Stimulated activated CD4-positive, alpha-beta T cell treated with anti-CD3 and anti-CD28 coated beads, Interleukin-12 subunit alpha, Interleukin-12 subunit beta, amount 100 ng/mL, for 48 hours (primary cell): ENCODE measurements around the gene ANKRD12.
"Not testable (repeated sequence)": the region's sequence is repeated elsewhere in the genome, so short reads cannot be mapped to it uniquely, and the experiment has no call there.

ENCODE experiments used
- DNase-seq, 3 donors: peaks; one replicate each; pipeline ENCODE4 v3.0.0-alpha.2; 2020; ENCODE audit warnings: low read depth in 2 of 3, low spot score in 1 of 3

The ANKRD12 gene

GRCh38 chr18:9231852-9232486 lies 95.4 kb downstream of the ANKRD12 start:
- DNase-seq = no peak

DNA sequence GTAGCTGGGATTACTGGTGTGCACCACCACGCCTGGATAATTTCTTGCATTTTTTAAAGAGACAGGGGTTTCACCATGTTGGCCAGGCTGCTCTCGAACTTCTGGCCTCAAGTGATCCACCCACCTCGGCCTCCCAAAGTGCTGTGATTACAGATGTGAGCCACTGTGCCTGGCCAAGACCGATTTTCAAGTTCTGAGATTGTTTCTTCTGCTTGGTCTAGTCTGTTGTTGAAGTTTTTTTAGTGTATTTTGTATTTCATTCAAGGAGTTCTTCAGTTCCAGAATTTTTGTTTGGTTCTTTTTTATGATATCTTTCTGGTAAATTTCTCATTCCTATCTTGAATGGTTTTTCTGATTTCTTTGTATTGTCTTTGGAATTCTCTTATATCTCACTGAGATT lies 96.4 kb downstream of the ANKRD12 start:
- DNase-seq = no peak

- no peak for DNase-seq
Observed at GRCh38 chr18:9233771-9234440, 97.3 kb downstream of the ANKRD12 start.

GRCh38 chr18:9234528-9234927 lies 97.9 kb downstream of the ANKRD12 start:
- DNase-seq = no peak

DNA sequence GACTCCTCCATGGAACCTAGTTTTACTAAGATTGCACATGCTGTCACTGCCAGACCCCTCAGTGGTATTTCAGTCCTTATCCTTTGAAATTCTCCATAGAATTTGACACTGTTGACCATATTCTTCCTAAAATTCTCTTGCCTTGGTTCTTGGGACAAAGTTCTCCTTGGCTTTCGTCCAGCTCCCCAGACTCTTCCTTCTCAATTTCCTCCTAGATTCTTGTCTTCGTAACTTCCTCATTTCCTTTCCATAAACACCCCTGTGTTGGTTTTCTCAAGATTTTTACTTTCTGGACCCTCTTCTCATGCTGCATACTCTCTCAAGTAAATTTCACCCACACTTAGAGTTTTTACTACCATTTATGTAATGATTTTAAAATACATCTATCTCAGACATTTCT lies 101.4 kb downstream of the ANKRD12 start:
- DNase-seq = no peak

DNA sequence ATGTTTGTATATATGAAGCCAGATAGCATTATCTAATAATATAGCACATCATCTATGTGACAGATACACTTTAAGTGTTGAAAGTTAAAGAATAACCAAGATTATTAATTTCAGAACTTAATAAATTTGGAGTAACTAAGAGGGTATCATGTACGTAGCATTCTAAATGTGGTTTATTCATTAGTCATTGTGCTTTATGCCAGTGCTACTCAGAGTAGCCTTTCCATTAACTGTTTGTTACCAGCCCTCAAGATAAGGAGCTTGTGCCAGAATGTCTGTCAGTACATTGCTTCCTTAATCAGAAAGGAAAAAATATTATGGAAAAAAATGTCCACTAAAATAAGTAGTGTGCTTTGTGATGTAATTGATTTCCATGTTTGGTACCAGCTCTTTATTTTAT lies 103.1 kb downstream of the ANKRD12 start:
- DNase-seq = no peak

DNA sequence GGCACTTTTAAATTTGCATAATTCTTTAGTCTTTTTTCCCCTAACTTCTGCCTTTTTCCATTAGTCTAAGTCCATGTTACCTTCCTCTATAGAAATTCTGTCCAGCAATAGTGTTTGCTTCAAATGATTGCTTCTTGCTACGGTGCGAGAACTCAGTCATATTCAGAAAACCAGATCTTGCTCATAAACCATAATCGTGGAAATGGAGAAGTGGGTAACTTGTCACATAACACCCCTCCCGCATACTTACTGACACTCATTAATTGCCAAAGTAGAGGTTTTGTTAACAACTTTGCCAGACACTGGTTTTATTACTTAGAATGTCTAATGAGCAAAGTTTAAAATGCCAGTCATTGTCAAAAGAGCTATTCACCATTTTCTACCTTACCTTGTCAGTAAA lies 103.7 kb downstream of the ANKRD12 start:
- DNase-seq = no peak

DNA sequence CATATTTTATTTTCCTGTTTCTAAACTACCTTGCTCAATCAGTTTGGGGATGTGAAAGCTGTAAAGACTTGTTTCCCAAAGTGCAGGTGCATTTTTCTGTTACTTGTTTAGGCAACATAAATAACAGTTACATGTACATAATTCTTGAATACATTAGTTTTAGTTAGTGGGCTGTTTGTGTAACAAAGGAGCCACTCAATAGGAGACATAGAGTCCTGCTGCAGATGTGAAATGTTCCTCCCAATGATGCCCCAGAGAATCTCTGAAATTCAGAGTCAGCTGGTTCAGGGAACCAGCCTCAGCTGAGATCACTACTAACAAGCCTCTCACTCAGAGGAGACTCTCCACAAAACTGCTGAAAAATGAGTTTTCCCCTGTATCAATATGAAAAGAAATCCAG lies 106.4 kb downstream of the ANKRD12 start:
- no peak for DNase-seq

GRCh38 chr18:9244376-9244775 lies 107.8 kb downstream of the ANKRD12 start:
- DNase-seq = no peak

GRCh38 chr18:9248661-9249060 lies 112.1 kb downstream of the ANKRD12 start:
- no peak for DNase-seq

GRCh38 chr18:9249254-9249653 lies 112.7 kb downstream of the ANKRD12 start:
- DNase-seq = no peak

DNA sequence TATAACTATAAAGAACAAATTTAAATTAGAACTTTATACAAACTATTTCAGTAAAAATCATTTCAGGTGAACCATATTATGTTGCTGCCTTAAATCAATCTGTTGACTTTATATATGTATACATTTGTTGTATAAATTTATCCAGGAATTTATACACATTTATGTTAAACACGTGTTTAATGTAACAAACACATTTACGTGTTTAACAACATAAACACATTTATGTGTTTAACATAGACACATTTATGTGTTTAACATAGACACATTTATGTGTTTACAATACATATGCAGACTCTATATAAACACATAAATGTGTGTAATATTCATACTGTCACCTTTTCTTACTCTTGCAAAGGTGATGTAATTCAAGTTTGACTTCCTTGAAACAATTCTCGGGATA lies 122.6 kb downstream of the ANKRD12 start:
- DNase-seq = no peak

DNA sequence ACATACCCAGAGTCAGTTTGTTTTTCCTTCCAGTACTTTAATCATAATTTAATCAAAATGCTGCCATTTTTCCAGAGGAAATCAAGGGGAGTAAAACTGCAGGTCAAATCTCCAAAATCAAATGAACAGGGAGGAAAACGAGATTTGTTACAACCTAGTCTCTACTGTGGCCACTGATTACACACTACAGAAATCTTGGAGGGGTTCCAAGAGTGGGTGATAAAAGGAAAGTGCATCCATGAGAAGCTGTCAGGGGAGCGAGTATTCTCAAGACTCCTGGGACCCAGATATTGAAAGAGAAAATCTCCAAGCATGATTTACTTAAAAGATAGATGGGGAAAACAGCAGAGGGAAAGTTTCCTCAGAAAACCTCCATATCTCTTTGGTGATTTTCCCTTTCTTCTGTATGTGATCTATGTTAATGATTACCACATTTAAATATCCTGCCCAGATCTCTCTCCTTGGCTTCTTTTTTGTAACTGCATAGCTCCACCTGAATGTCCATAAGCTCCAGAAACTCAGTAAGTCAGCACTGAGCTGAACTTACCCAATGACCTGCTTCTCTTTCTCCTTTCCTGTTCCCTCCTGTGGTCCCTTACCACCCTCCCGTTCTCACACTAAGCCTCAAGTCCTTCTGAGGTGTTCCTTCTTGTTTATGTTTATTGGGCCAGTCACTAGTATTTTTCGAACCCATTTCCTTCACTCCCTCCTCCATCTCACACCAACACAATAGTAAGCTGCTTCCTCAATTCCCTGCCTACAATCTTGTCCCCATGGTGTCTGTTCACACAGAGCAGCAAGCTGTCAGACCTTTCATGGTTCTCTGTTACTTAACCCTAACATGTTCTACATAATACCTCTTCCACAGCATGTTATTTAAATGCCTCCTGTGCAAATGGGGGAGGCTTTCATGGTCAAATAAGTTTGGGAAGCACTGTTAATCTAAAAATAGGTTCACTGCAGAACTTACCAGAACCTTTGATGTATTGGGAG lies 124.1 kb downstream of the ANKRD12 start:
- DNase-seq = no peak

DNA sequence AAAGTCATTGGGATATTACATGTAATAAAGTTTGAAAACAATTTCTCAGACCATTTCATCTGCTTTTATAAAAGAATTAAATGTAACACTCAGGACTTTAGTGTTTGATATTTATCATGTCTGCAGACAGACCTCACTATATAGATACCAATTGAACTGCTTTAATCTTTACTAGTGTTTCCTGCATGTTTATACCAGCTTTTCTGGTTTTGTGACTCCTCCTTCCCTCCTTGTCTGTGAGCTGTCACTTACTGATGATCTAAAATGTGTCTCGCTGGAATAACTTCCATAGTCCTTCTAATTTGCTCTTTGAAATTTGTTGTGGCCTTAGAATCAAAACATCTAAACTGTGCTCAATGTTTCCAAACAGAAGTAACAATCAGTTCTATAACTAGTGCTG lies 126.7 kb downstream of the ANKRD12 start:
- DNase-seq = no peak

GRCh38 chr18:9264797-9265196 lies 128.2 kb downstream of the ANKRD12 start:
- not testable (repeated sequence) for DNase-seq

- no peak for DNase-seq
Observed at GRCh38 chr18:9273221-9273620, 136.6 kb downstream of the ANKRD12 start.

- DNase-seq = no peak
Observed at GRCh38 chr18:9275890-9276289, 139.3 kb downstream of the ANKRD12 start.

DNA sequence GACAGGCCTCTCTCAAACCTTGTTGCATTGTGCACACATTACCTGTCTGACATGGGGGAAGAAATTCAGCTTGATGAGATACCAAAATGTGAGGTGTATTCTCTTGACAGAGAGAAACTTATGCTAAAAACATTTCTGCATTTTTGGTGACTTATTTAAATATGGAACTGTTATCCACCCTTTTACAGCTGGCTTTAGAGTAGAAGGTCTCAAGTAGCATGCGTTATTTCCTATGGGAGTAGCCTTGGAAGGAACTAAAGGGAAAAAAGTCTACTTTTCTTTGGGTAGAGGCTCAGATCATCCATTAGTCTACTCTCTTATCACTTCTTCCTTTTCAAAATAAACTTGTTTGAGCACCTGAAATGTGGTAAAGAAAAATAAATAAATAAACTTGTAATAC lies 141.4 kb downstream of the ANKRD12 start:
- DNase-seq = no peak

DNA sequence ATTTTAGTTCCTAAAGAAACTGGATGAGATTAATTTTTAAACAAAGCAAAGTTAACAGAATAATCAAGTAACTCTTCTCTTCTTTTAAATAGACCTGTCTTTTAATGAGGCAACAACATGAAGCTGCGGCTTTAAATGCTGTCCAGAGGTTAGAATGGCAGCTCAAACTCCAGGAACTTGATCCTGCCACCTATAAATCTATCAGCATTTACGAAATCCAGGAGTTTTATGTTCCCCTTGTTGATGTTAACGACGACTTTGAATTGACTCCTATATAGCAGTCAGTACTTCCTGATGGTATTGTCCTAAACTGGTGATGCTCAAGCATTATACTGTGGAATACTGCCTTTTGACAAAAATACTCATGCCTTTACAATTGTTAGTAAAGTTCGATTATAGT lies 144.3 kb downstream of the ANKRD12 start:
- no peak for DNase-seq

GRCh38 chr18:9281780-9282179 lies 145.2 kb downstream of the ANKRD12 start:
- DNase-seq = no peak

DNA sequence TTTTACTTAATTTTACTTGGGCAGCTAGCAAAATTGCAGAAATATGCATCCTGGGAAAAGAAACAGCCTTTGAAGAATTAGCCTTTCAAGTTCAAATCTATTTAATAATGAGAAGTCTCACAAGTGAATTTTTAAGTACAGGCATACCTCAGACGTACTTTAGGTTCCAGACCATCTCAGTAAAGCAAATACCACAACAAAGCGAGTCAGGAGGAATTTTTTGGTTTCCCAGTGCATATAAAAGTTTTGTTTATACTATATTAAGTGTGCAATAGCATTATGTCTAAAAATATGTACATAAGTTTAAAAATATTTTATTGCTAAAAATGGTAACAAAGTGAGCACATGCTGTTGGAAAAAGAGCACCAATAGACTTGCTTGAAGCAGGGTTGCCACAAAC lies 147.2 kb downstream of the ANKRD12 start:
- DNase-seq = no peak

DNA sequence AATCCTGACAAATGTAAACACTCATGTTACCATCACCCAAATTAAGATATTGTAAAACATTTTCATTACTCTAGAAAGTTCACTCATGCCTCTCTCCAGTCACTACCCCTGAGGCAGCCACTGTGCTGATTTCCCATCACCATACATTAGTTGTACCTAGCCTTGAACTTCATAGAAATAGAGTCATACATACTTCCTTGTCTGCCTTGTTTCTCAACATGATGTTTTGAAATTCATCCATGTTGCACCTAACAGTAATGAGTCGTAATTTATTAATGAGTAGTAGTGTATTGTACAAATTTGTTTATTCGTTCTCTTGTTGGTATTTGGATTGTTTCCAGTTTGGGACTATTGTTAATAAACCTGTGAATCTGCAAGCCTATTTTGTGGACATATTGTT lies 149.0 kb downstream of the ANKRD12 start:
- no peak for DNase-seq
